HepG2 (cell line): ENCODE data around the gene ACADS. TPM values are rescaled to one million over a fixed set of nuclear protein-coding genes. Genes with fewer than 3 reads are reported as not detected.

Source experiments
- AHR ChIP-seq: IDR thresholded peaks from 2 replicates; pipeline ENCODE4 v1.6.1; 2018; ENCODE audit warnings: missing genetic modification reagents, missing compliant biosample characterization
- ATF3 ChIP-seq: sonication (generic); formaldehyde crosslinking; IDR thresholded peaks from 2 replicates; pipeline ENCODE4 v1.4.0; 2020; ENCODE audit warnings: missing genetic modification reagents
- BRF2 ChIP-seq: sonication (generic); formaldehyde crosslinking; IDR thresholded peaks from 2 replicates; pipeline ENCODE4 v1.8.1; 2022; ENCODE audit warnings: mild to moderate bottlenecking, missing genetic modification reagents
- FOSL1 ChIP-seq: sonication (generic); formaldehyde crosslinking; IDR thresholded peaks from 2 replicates; pipeline ENCODE4 v1.9.0; 2021; ENCODE audit warnings: missing genetic modification reagents, borderline replicate concordance
- HNF4A ChIP-seq: sonication (generic); formaldehyde crosslinking; IDR thresholded peaks from 2 replicates; pipeline ENCODE4 v1.4.0; 2020; ENCODE audit warnings: missing genetic modification reagents
- KDM4B ChIP-seq: sonication (generic); formaldehyde crosslinking; IDR thresholded peaks from 2 replicates; pipeline ENCODE4 v1.4.0; 2020; ENCODE audit warnings: missing genetic modification reagents
- NPAS2 ChIP-seq: sonication (generic); formaldehyde crosslinking; IDR thresholded peaks from 2 replicates; pipeline ENCODE4 v1.8.0; 2022; ENCODE audit warnings: mild to moderate bottlenecking, missing genetic modification reagents, borderline replicate concordance
- TBX3 ChIP-seq: fragments of 450-650 bp; IDR thresholded peaks from 2 replicates; pipeline ENCODE4 v1.6.1; 2017; ENCODE audit warnings: antibody characterized with exemption, mild to moderate bottlenecking, inconsistent platforms, borderline replicate concordance
- TMF1 ChIP-seq: sonication (generic); formaldehyde crosslinking; IDR thresholded peaks from 2 replicates; pipeline ENCODE4 v1.8.1; 2022; ENCODE audit warnings: low read depth, missing genetic modification reagents
- YEATS4 ChIP-seq: sonication (generic); formaldehyde crosslinking; IDR thresholded peaks from 2 replicates; pipeline ENCODE4 v1.4.0; 2020; ENCODE audit warnings: missing genetic modification reagents, borderline replicate concordance
- ZMYM4 ChIP-seq: sonication (generic); formaldehyde crosslinking; IDR thresholded peaks from 2 replicates; pipeline ENCODE4 v1.8.1; 2023; ENCODE audit warnings: mild to moderate bottlenecking, missing genetic modification reagents
- ZNF234 ChIP-seq: sonication (generic); formaldehyde crosslinking; conservative IDR thresholded peaks from 2 replicates; pipeline ENCODE4 v1.5.1; 2020; ENCODE audit warnings: mild to moderate bottlenecking, missing genetic modification reagents
- ZNF501 ChIP-seq: sonication (generic); formaldehyde crosslinking; IDR thresholded peaks from 2 replicates; pipeline ENCODE4 v1.5.1; 2020; ENCODE audit warnings: mild to moderate bottlenecking, moderate library complexity, missing genetic modification reagents
- ZNF570 ChIP-seq: sonication (generic); formaldehyde crosslinking; IDR thresholded peaks from 2 replicates; pipeline ENCODE4 v1.4.0; 2020; ENCODE audit warnings: mild to moderate bottlenecking, missing genetic modification reagents, borderline replicate concordance
- ZNF577 ChIP-seq: sonication (generic); formaldehyde crosslinking; IDR thresholded peaks from 2 replicates; pipeline ENCODE4 v1.4.0; 2020; ENCODE audit warnings: mild to moderate bottlenecking, low read depth, missing genetic modification reagents, borderline replicate concordance
- ZNF781 ChIP-seq: sonication (generic); formaldehyde crosslinking; IDR thresholded peaks from 2 replicates; pipeline ENCODE4 v1.5.1; 2020; ENCODE audit warnings: borderline replicate concordance, mild to moderate bottlenecking, missing genetic modification reagents; ENCODE audit errors: not compliant biosample characterization
- ZNF850 ChIP-seq: sonication (generic); formaldehyde crosslinking; conservative IDR thresholded peaks from 2 replicates; pipeline ENCODE4 v1.9.0; 2021; ENCODE audit warnings: mild to moderate bottlenecking, missing genetic modification reagents
- polyA plus RNA-seq, 8 experiments: library from polyadenylated mRNA; depleted of rRNA in 3 of 8; stranded (reverse) in 7 of 8; unstranded in 1 of 8; fragments of >200 nt; fragmentation: Illumina TruSeq in 4 of 8; extraction: Trizol in 4 of 8; gene quantifications; 2 replicates each; pipeline versions ENCODE4 v1.2.1 to v1.2.3, GENCODE V29; 2011 to 2016; ENCODE audit warnings: low read depth in 4 of 8, missing spikeins in 1 of 8, mixed read lengths in 1 of 8; ENCODE audit not compliant: insufficient read depth in 1 of 8
- total RNA-seq, 5 experiments: library from RNA; depleted of rRNA; stranded (reverse); fragments of >200 nt; fragmentation: Illumina TruSeq; extraction: Trizol; gene quantifications; 2 replicates each; pipeline ENCODE4 v1.2.3, GENCODE V29; 2016; ENCODE audit warnings: low read depth in 1 of 5
- TF ChIP-seq, protein P1 (sequence below): IDR thresholded peaks from 2 replicates; pipeline ENCODE4 v1.6.1; 2016; ENCODE audit warnings: low read depth, missing genetic modification reagents, missing compliant biosample characterization
- TF ChIP-seq, protein P2 (sequence below): IDR thresholded peaks from 2 replicates; pipeline ENCODE4 v1.4.0; 2020; ENCODE audit warnings: mild to moderate bottlenecking, missing genetic modification reagents

Gene ACADS
- total and polyA plus RNA-seq, 2 of the 13 experiments (the other 11 are each of a cell fraction or from before 2014, with no cell fraction given), result 17.4 to 27.7 TPM

DNA sequence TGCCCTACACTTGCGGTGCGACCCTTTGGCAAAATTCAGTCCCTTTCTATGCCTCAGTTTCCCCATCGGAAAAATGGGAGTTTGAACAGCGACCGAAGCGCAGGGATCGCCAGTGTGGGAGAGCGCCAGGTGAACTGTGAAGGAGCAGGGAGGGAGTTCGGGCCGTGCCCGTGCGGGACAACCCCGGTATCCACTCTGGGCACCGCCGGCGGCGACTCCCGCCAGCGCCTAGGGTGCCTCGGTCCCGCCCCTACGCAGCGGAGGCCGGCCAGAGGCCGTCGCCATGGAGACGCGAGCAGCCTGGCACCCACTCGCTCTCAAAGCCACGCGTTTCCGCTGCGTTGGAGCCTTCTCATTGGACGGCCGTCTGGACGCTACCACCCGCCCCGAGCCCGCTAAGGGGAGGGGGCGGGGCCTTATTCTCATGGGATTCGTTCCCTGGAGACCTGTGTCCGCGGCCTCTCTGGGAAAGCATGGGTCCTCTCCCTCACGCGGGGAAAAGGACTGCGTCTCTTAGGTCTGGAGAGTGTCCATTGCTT is 39.4 kb upstream of the ACADS start (continued):
- TF ChIP-seq, protein P1, sequence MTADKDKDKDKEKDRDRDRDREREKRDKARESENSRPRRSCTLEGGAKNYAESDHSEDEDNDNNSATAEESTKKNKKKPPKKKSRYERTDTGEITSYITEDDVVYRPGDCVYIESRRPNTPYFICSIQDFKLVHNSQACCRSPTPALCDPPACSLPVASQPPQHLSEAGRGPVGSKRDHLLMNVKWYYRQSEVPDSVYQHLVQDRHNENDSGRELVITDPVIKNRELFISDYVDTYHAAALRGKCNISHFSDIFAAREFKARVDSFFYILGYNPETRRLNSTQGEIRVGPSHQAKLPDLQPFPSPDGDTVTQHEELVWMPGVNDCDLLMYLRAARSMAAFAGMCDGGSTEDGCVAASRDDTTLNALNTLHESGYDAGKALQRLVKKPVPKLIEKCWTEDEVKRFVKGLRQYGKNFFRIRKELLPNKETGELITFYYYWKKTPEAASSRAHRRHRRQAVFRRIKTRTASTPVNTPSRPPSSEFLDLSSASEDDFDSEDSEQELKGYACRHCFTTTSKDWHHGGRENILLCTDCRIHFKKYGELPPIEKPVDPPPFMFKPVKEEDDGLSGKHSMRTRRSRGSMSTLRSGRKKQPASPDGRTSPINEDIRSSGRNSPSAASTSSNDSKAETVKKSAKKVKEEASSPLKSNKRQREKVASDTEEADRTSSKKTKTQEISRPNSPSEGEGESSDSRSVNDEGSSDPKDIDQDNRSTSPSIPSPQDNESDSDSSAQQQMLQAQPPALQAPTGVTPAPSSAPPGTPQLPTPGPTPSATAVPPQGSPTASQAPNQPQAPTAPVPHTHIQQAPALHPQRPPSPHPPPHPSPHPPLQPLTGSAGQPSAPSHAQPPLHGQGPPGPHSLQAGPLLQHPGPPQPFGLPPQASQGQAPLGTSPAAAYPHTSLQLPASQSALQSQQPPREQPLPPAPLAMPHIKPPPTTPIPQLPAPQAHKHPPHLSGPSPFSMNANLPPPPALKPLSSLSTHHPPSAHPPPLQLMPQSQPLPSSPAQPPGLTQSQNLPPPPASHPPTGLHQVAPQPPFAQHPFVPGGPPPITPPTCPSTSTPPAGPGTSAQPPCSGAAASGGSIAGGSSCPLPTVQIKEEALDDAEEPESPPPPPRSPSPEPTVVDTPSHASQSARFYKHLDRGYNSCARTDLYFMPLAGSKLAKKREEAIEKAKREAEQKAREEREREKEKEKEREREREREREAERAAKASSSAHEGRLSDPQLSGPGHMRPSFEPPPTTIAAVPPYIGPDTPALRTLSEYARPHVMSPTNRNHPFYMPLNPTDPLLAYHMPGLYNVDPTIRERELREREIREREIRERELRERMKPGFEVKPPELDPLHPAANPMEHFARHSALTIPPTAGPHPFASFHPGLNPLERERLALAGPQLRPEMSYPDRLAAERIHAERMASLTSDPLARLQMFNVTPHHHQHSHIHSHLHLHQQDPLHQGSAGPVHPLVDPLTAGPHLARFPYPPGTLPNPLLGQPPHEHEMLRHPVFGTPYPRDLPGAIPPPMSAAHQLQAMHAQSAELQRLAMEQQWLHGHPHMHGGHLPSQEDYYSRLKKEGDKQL (CRISPR knock-in tag), result no peak
- TF ChIP-seq ZNF234 (CRISPR knock-in tag), result no peak
- TF ChIP-seq, protein P2, sequence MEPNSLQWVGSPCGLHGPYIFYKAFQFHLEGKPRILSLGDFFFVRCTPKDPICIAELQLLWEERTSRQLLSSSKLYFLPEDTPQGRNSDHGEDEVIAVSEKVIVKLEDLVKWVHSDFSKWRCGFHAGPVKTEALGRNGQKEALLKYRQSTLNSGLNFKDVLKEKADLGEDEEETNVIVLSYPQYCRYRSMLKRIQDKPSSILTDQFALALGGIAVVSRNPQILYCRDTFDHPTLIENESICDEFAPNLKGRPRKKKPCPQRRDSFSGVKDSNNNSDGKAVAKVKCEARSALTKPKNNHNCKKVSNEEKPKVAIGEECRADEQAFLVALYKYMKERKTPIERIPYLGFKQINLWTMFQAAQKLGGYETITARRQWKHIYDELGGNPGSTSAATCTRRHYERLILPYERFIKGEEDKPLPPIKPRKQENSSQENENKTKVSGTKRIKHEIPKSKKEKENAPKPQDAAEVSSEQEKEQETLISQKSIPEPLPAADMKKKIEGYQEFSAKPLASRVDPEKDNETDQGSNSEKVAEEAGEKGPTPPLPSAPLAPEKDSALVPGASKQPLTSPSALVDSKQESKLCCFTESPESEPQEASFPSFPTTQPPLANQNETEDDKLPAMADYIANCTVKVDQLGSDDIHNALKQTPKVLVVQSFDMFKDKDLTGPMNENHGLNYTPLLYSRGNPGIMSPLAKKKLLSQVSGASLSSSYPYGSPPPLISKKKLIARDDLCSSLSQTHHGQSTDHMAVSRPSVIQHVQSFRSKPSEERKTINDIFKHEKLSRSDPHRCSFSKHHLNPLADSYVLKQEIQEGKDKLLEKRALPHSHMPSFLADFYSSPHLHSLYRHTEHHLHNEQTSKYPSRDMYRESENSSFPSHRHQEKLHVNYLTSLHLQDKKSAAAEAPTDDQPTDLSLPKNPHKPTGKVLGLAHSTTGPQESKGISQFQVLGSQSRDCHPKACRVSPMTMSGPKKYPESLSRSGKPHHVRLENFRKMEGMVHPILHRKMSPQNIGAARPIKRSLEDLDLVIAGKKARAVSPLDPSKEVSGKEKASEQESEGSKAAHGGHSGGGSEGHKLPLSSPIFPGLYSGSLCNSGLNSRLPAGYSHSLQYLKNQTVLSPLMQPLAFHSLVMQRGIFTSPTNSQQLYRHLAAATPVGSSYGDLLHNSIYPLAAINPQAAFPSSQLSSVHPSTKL (CRISPR knock-in tag), result no peak; the same call in 1 of the 2 replicates
- no peak for TF ChIP-seq NPAS2
- TF ChIP-seq ZNF781, result no peak
- no peak for TF ChIP-seq ZNF577
- TF ChIP-seq ZNF501, result peak; percentile 78; the same call in 1 of the 2 replicates
- TF ChIP-seq HNF4A, result no peak
- no peak for TF ChIP-seq ZNF570
- TF ChIP-seq ATF3 (CRISPR knock-in tag), result no peak
- TF ChIP-seq ZNF850 (CRISPR knock-in tag), result no peak
- no peak for TF ChIP-seq TBX3
- TF ChIP-seq KDM4B (CRISPR knock-in tag), result 0 out of 2 replicates have a peak, but pooled peaks have one; percentile 2
- no peak for TF ChIP-seq AHR (CRISPR knock-in tag)
- no peak for TF ChIP-seq ZMYM4 (CRISPR knock-in tag)
- no peak for TF ChIP-seq YEATS4 (CRISPR knock-in tag)
- TF ChIP-seq BRF2 (CRISPR knock-in tag), result no peak
- TF ChIP-seq TMF1, result no peak
- TF ChIP-seq FOSL1 (CRISPR knock-in tag), result no peak
